ENCODE measurements around the gene BAIAP2L2.

GRCh38 chr22:38050720-38051119 lies 59.8 kb downstream of the BAIAP2L2 start:
- TF ChIP-seq STAT1 (IDR thresholded peaks at IDR 0.05; ENCODE audit: unreplicated experiment) = no peak
- TF ChIP-seq CTCF (conservative IDR thresholded peaks at IDR 0.05; ENCODE audit: low read depth in 2 of 2) = no peak
- no peak for TF ChIP-seq JUNB (IDR thresholded peaks at IDR 0.05; ENCODE audit: unreplicated experiment)
- no peak for TF ChIP-seq ETS1 (IDR thresholded peaks at IDR 0.05)
- no peak for TF ChIP-seq POLR2AphosphoS5 (IDR thresholded peaks at IDR 0.05; ENCODE audit: low read depth)
- TF ChIP-seq EZH2 (IDR thresholded peaks at IDR 0.05; ENCODE audit: low read depth, unreplicated experiment) = no peak
- no peak for TF ChIP-seq EZH2phosphoT487 (IDR thresholded peaks at IDR 0.05; ENCODE audit: unreplicated experiment)
- TF ChIP-seq REST (IDR thresholded peaks at IDR 0.05; ENCODE audit: unreplicated experiment) = no peak
- TF ChIP-seq CREB1 (CRISPR knock-in tag; IDR thresholded peaks at IDR 0.05; ENCODE audit: low read depth) = no peak
- TF ChIP-seq ZNF462 (CRISPR knock-in tag; IDR thresholded peaks at IDR 0.05) = no peak
- no peak for TF ChIP-seq ZNF331 (CRISPR knock-in tag; IDR thresholded peaks at IDR 0.05; ENCODE audit: low read depth)
